ENCODE measurements around the gene SLC22A23.

The SLC22A23 gene

GRCh38 chr6:3451498-3451897 is 5.4 kb downstream of the SLC22A23 start:
- TF ChIP-seq CTCF (IDR thresholded peaks at IDR 0.05; ENCODE audit: borderline replicate concordance, extremely low read depth, low read length, poor library complexity, severe bottlenecking) (no peak), EZH2 (IDR thresholded peaks at IDR 0.05; ENCODE audit: borderline replicate concordance, low read depth, low read length, severe bottlenecking) (no peak)
- no peaks in the 10 kb centered on the region for H3K36me3 ChIP-seq (ENCODE audit: insufficient read depth, low read length)
- H3K4me2 ChIP-seq (ENCODE audit: insufficient read depth, low read length), result no peak overlapping the region
- peaks cover 5% of the 10 kb centered on the region; the same call in 1 of the 2 replicates for H3K4me1 ChIP-seq (ENCODE audit: insufficient read depth, low read length)
- no peak for ATAC-seq (ENCODE audit: insufficient read depth, low read depth)
- H3K27ac ChIP-seq (ENCODE audit: low read length), result no peak overlapping the region
- H3K9me3 ChIP-seq (ENCODE audit: insufficient read depth, low read length, severe bottlenecking), result no peaks in the 10 kb centered on the region
- H3K4me3 ChIP-seq (ENCODE audit: low read depth in 1 of 2, low read length in 2 of 2), result no peak overlapping the region
- peaks cover 11% of the 10 kb centered on the region for H4K20me1 ChIP-seq (ENCODE audit: insufficient read depth, low read length)
- DNase-seq, result no peak
- H3K79me2 ChIP-seq (ENCODE audit: insufficient read depth, low read length), result no peaks in the 10 kb centered on the region
- peaks cover 30% of the 10 kb centered on the region for H3K27me3 ChIP-seq (ENCODE audit: insufficient read depth, low read length, poor library complexity)
- H2AFZ ChIP-seq (ENCODE audit: low read depth, low read length), result no peak overlapping the region
- no peak overlapping the region for H3K9ac ChIP-seq (ENCODE audit: low read depth, low read length)

GRCh38 chr6:3450888-3451287 is 6.0 kb downstream of the SLC22A23 start:
- peaks cover 9% of the 10 kb centered on the region for H4K20me1 ChIP-seq (ENCODE audit: insufficient read depth, low read length)
- H2AFZ ChIP-seq (ENCODE audit: low read depth, low read length), result no peak overlapping the region
- TF ChIP-seq CTCF (IDR thresholded peaks at IDR 0.05; ENCODE audit: borderline replicate concordance, extremely low read depth, low read length, poor library complexity, severe bottlenecking) (no peak), EZH2 (IDR thresholded peaks at IDR 0.05; ENCODE audit: borderline replicate concordance, low read depth, low read length, severe bottlenecking) (no peak)
- no peaks in the 10 kb centered on the region for H3K79me2 ChIP-seq (ENCODE audit: insufficient read depth, low read length)
- H3K9ac ChIP-seq (ENCODE audit: low read depth, low read length), result no peak overlapping the region
- no peak overlapping the region for H3K27ac ChIP-seq (ENCODE audit: low read length)
- no peak overlapping the region for H3K4me2 ChIP-seq (ENCODE audit: insufficient read depth, low read length)
- H3K36me3 ChIP-seq (ENCODE audit: insufficient read depth, low read length), result no peaks in the 10 kb centered on the region
- H3K27me3 ChIP-seq (ENCODE audit: insufficient read depth, low read length, poor library complexity), result peaks cover 27% of the 10 kb centered on the region
- no peak for DNase-seq
- no peak overlapping the region for H3K4me3 ChIP-seq (ENCODE audit: low read depth in 1 of 2, low read length in 2 of 2)
- H3K4me1 ChIP-seq (ENCODE audit: insufficient read depth, low read length), result peaks cover 2% of the 10 kb centered on the region; the same call in 1 of the 2 replicates
- no peaks in the 10 kb centered on the region for H3K9me3 ChIP-seq (ENCODE audit: insufficient read depth, low read length, severe bottlenecking)
- ATAC-seq (ENCODE audit: insufficient read depth, low read depth), result no peak

DNA sequence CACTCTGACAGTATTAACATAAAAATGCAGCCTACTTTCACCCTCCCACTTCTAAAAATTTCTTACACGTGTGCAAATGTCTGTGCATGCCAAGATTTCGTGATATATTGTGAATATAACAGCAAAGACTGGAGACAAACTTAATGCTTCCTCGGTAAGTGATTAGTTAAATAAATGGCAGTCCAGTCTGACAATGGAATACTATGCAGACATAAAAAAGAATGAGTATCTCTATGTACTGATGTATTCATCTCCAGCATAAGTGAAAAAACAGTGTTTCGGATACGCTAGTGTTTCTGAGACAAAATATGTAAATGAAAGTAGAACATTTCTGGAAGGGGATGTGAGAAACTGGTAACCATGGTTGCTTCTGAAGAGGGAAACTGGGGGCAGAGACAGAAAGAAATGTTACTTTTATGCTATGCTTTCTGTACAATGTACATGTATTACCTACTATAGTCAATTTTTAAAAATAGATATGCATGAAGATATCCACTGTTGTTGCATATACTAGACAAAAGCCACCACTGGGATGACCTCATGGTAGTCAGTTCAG is 7.0 kb downstream of the SLC22A23 start:
- Histone ChIP-seq H2AFZ (ENCODE audit: low read depth, low read length) (no peak overlapping the region), H3K27me3 (ENCODE audit: insufficient read depth, low read length, poor library complexity) (peaks cover 17% of the 10 kb centered on the region), H3K36me3 (ENCODE audit: insufficient read depth, low read length) (no peaks in the 10 kb centered on the region), H3K9ac (ENCODE audit: low read depth, low read length) (no peak overlapping the region), H3K4me3 (ENCODE audit: low read depth in 1 of 2, low read length in 2 of 2) (no peak overlapping the region), H3K9me3 (ENCODE audit: insufficient read depth, low read length, severe bottlenecking) (no peaks in the 10 kb centered on the region), H4K20me1 (ENCODE audit: insufficient read depth, low read length) (no peaks in the 10 kb centered on the region; the same call in 1 of the 2 replicates), H3K4me2 (ENCODE audit: insufficient read depth, low read length) (no peak overlapping the region), H3K27ac (ENCODE audit: low read length) (no peak overlapping the region), H3K4me1 (ENCODE audit: insufficient read depth, low read length) (no peaks in the 10 kb centered on the region), H3K79me2 (ENCODE audit: insufficient read depth, low read length) (no peaks in the 10 kb centered on the region)
- ATAC-seq (ENCODE audit: insufficient read depth, low read depth) (no peak), DNase-seq (no peak)
- TF ChIP-seq EZH2 (IDR thresholded peaks at IDR 0.05; ENCODE audit: borderline replicate concordance, low read depth, low read length, severe bottlenecking), result no peak

GRCh38 chr6:3449321-3449720 is 7.5 kb downstream of the SLC22A23 start:
- no peak overlapping the region for H3K27ac ChIP-seq (ENCODE audit: low read length)
- no peaks in the 10 kb centered on the region for H3K36me3 ChIP-seq (ENCODE audit: insufficient read depth, low read length)
- no peak for TF ChIP-seq CTCF (IDR thresholded peaks at IDR 0.05; ENCODE audit: borderline replicate concordance, extremely low read depth, low read length, poor library complexity, severe bottlenecking)
- no peak for TF ChIP-seq EZH2 (IDR thresholded peaks at IDR 0.05; ENCODE audit: borderline replicate concordance, low read depth, low read length, severe bottlenecking)
- no peak for ATAC-seq (ENCODE audit: insufficient read depth, low read depth)
- H3K4me2 ChIP-seq (ENCODE audit: insufficient read depth, low read length), result no peak overlapping the region
- H3K9ac ChIP-seq (ENCODE audit: low read depth, low read length), result no peak overlapping the region
- no peaks in the 10 kb centered on the region for H3K4me1 ChIP-seq (ENCODE audit: insufficient read depth, low read length)
- H3K4me3 ChIP-seq (ENCODE audit: low read depth in 1 of 2, low read length in 2 of 2), result no peak overlapping the region
- no peak overlapping the region for H2AFZ ChIP-seq (ENCODE audit: low read depth, low read length)
- H3K9me3 ChIP-seq (ENCODE audit: insufficient read depth, low read length, severe bottlenecking), result no peaks in the 10 kb centered on the region
- H3K79me2 ChIP-seq (ENCODE audit: insufficient read depth, low read length), result no peaks in the 10 kb centered on the region
- no peak for DNase-seq
- H4K20me1 ChIP-seq (ENCODE audit: insufficient read depth, low read length), result no peaks in the 10 kb centered on the region; the same call in 1 of the 2 replicates
- H3K27me3 ChIP-seq (ENCODE audit: insufficient read depth, low read length, poor library complexity), result peaks cover 12% of the 10 kb centered on the region

All from DND-41 (cell line).